ENCODE measurements around the gene PEX12.

- TF ChIP-seq, protein P1, sequence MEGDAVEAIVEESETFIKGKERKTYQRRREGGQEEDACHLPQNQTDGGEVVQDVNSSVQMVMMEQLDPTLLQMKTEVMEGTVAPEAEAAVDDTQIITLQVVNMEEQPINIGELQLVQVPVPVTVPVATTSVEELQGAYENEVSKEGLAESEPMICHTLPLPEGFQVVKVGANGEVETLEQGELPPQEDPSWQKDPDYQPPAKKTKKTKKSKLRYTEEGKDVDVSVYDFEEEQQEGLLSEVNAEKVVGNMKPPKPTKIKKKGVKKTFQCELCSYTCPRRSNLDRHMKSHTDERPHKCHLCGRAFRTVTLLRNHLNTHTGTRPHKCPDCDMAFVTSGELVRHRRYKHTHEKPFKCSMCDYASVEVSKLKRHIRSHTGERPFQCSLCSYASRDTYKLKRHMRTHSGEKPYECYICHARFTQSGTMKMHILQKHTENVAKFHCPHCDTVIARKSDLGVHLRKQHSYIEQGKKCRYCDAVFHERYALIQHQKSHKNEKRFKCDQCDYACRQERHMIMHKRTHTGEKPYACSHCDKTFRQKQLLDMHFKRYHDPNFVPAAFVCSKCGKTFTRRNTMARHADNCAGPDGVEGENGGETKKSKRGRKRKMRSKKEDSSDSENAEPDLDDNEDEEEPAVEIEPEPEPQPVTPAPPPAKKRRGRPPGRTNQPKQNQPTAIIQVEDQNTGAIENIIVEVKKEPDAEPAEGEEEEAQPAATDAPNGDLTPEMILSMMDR (IDR thresholded peaks at IDR 0.05; ENCODE audit: insufficient read depth, low read length) = no peak
- TF ChIP-seq REST (IDR thresholded peaks at IDR 0.05; ENCODE audit: insufficient replicate concordance, low read depth) (peak; percentile 38), POLR2AphosphoS5 (IDR thresholded peaks at IDR 0.05; ENCODE audit: low read depth) (peak; percentile 73)
Measured at GRCh38 chr17:35587074-35587961, 8.9 kb upstream of the PEX12 start, which contains the start of gene AP2B1.
